C4-2B (cell line): Measurements from ENCODE around the gene MEOX1.

Experiments
- CTCF ChIP-seq: fragments of 450-650 bp; conservative IDR thresholded peaks from 2 replicates; pipeline ENCODE4 v1.5.1; 2017; ENCODE audit warnings: mild to moderate bottlenecking
- ZFX ChIP-seq: fragments of 450-650 bp; IDR thresholded peaks from 2 replicates; pipeline ENCODE4 v1.6.1; 2017

- TF ChIP-seq CTCF (no peak), ZFX (no peak)
Observed at GRCh38 chr17:43614561-43614960, 47.2 kb downstream of the MEOX1 start.
